NB4 (cell line): ENCODE data around the gene NFIB.

Experiments
- DNase-seq: peaks from one replicate; pipeline ENCODE4 v3.0.0; 2010; ENCODE audit warnings: low read depth
- H3K4me3 ChIP-seq: one replicate; pipeline ENCODE4 v1.5.1; 2011; ENCODE audit warnings: mild to moderate bottlenecking, low read depth, low read length, moderate library complexity
- MYC ChIP-seq: IDR thresholded peaks from 2 replicates; pipeline ENCODE4 v1.6.1; 2011; ENCODE audit warnings: low read depth, low read length
- POLR2A ChIP-seq: IDR thresholded peaks from 2 replicates; pipeline ENCODE4 v1.6.1; 2011; ENCODE audit warnings: mild to moderate bottlenecking; ENCODE audit not compliant: insufficient read length; ENCODE audit errors: extremely low read depth
- TF ChIP-seq, protein P1 (sequence below): IDR thresholded peaks from one replicate; pipeline ENCODE4 v1.5.1; 2012; ENCODE audit warnings: low read depth, low read length
- TF ChIP-seq, protein P2 (sequence below): IDR thresholded peaks from 2 replicates; pipeline ENCODE4 v1.6.1; 2011; ENCODE audit warnings: low read depth, low read length

The NFIB gene

DNA sequence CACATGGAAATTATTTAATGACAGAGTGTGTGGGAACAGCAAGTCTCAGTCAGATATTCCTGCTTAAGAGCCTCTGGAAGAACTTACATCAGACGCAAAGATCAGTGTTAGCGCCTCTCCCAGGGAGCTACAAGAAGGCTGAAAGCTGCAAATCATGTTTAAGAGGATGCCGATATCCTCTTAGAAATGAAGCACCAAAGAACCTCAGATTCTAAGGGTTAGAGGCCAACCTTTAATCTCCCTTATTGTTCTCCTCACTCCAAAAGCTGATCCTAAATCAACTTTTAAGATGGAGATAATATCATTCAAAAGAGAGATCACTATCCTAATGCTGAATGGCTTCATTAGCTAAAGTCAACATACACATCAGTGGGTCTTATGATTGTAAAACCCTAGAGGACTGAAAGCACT is 160.6 kb downstream of the NFIB start:
- TF ChIP-seq MYC = no peak
- TF ChIP-seq POLR2A = no peak
- TF ChIP-seq, protein P1, sequence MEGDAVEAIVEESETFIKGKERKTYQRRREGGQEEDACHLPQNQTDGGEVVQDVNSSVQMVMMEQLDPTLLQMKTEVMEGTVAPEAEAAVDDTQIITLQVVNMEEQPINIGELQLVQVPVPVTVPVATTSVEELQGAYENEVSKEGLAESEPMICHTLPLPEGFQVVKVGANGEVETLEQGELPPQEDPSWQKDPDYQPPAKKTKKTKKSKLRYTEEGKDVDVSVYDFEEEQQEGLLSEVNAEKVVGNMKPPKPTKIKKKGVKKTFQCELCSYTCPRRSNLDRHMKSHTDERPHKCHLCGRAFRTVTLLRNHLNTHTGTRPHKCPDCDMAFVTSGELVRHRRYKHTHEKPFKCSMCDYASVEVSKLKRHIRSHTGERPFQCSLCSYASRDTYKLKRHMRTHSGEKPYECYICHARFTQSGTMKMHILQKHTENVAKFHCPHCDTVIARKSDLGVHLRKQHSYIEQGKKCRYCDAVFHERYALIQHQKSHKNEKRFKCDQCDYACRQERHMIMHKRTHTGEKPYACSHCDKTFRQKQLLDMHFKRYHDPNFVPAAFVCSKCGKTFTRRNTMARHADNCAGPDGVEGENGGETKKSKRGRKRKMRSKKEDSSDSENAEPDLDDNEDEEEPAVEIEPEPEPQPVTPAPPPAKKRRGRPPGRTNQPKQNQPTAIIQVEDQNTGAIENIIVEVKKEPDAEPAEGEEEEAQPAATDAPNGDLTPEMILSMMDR = no peak
- TF ChIP-seq, protein P2, sequence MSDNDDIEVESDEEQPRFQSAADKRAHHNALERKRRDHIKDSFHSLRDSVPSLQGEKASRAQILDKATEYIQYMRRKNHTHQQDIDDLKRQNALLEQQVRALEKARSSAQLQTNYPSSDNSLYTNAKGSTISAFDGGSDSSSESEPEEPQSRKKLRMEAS = no peak
- no peak for DNase-seq
- H3K4me3 ChIP-seq = no peak overlapping the region

DNA sequence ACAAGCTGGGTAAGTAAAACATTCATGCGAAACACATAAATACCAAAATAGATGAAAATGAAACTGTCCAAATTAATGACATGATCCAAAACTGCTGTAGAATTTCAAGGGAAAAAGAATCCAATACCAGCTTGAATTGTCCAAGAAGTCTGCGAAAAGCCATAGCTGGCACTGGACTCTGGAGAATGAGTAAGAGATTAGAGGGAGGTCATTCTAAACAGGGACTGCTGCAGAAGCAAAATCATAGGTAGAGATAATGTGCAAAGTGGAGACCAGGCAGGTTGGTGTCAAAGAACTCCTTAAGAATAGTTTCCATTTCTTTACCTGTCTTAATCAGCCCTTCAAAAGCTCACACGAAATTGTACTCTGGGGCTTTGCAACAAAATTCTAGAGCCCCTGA is 162.5 kb downstream of the NFIB start:
- DNase-seq = no peak
- TF ChIP-seq, protein P2 = no peak
- TF ChIP-seq, protein P1 = no peak
- TF ChIP-seq MYC = no peak
- TF ChIP-seq POLR2A = no peak
- H3K4me3 ChIP-seq = no peak overlapping the region

DNA sequence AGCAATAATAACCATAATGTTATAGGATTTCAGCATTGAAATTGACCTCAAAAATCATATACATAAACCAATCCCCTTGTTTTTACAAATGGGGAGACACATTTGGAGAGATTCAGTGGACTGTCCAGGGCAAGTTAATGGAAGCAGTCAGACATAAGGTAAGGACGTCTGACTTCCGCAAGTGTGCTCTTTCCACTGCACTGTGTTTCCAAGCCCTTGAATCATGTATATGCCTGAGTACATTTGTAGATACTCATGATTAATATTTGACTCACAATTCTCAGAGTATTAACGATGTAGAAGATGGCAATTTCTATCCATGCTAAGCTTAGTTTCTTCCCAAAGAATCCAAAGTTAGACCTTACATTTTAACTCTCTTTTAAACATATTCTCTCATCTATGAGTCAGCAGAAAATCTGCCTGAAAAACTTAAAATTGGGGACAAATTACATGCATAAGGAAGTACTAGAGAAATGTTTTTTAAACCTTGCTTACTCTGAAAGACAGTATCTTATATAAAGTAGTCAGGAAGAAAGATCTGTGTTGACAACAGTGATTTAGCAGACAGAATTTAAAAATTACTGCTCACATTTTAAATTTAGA is 165.3 kb downstream of the NFIB start:
- no peak for DNase-seq
- H3K4me3 ChIP-seq = no peak overlapping the region
- TF ChIP-seq, protein P2 = no peak
- TF ChIP-seq MYC (no peak), POLR2A (no peak)
- TF ChIP-seq, protein P1 = no peak

DNA sequence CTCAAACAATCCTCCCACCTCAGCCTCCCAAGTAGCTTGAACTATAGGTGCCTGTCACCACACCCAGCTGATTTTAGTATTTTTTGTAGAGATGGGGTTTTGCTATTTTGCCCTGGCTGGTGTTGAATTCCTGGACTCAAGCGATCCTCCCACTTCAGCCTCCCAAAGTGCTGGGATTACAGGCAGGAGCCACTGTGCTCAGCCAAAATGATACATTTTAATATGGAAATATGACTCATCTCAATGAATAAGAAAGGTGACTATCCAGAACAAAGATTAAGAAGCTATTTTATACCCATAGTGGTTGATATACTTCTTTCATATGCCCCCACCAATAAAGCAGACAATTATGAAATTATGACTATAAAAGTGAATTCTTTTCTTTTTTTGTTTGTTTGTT is 166.2 kb downstream of the NFIB start:
- no peak overlapping the region for H3K4me3 ChIP-seq
- TF ChIP-seq POLR2A (no peak), MYC (no peak)
- TF ChIP-seq, protein P2 = no peak
- TF ChIP-seq, protein P1 = no peak
- DNase-seq = no peak

DNA sequence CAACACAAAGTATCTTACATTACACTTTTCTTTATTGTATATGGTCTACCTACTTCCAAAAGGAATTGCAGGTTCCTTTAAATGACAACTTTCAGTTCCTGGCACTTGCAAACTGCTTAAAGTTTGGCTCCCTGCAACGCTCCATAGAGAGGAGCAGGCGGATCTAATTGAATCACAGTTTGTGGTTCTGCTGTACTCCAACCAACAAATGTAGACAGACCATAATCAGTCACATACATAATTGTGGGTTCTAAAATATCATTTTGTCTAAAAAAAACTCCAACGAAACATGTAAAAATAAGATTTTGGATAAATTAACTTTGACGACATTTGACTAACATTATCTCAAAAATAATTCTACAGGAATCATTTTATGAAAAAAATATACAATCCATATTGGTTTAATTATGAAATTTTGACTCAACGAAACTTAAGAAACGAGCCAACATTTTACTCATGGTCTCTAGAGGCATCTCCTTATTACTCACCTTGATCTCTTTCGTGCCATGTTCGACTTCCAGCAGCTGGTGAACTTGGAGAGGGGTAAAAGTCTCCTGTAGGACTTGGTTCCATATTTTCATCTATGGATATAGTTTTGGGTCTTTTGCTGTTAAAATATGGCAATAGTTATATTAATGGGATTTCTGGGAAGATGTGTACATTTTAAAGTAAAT is 167.6 kb downstream of the NFIB start:
- DNase-seq = no peak
- no peak overlapping the region for H3K4me3 ChIP-seq
- TF ChIP-seq POLR2A = no peak
- TF ChIP-seq, protein P2 = no peak
- TF ChIP-seq MYC = no peak
- TF ChIP-seq, protein P1 = no peak
